Measurements from ENCODE around the gene BCR. TPM values are rescaled to one million over a fixed set of nuclear protein-coding genes. Genes with fewer than 3 reads are reported as not detected.

Gene BCR
- total and polyA plus RNA-seq, 2 donors from 2014 or later = 45.0 to 97.7 TPM

GRCh38 chr22:23292453-23293350 is 112.4 kb downstream of the BCR start:
- intact Hi-C loops (cut with DNase I) = no loop called here
- Histone ChIP-seq H3K4me3 (ENCODE audit: low read length in 3 of 3) (no peak overlapping the region), H3K27ac (ENCODE audit: low read depth in 2 of 2, low read length in 2 of 2) (no peak overlapping the region), H3K36me3 (ENCODE audit: control insufficient read depth in 2 of 3, insufficient read depth in 3 of 3, low read length in 3 of 3) (peaks cover 2 to 60% (median 30%) of the 10 kb centered on the region in 3 donors), H3K9me3 (ENCODE audit: control insufficient read depth in 2 of 3, insufficient read depth in 1 of 3, low read length in 3 of 3) (no peaks in the 10 kb centered on the region), H3K4me1 (ENCODE audit: control insufficient read depth in 2 of 3, insufficient read depth in 2 of 3, low read depth in 1 of 3, low read length in 3 of 3) (peaks cover 0 to 5% (median 0%) of the 10 kb centered on the region in 3 donors), H3K9ac (ENCODE audit: low read length in 3 of 3) (no peak overlapping the region), H3K27me3 (ENCODE audit: control insufficient read depth, insufficient read depth, low read length) (no peaks in the 10 kb centered on the region)
- FAIRE-seq (no peak), DNase-seq (peak in 1 of 5 donors; percentile 46)
- TF ChIP-seq CTCF (IDR thresholded peaks at IDR 0.05; ENCODE audit: borderline replicate concordance, extremely low read depth, insufficient read depth) = no peak

DNA sequence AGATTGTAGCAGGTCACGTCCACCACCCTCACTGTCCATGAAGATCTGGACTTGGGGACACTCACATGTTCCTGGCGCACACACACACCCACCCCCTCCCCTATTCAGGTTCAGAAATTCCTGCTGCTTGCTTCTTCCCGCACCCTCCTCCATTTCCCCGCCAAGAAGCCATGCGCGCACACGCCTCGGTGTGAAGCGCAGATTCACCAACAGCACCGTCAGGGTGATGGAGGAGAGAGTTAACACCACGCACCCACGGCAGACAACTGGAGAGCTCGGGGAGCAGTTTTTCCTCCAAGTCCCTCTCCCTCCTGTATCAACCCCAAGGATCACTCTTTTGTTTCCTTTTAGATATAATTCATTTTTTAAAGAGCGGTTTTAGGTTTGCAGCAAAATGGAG is 113.4 kb downstream of the BCR start:
- Histone ChIP-seq H3K4me3 (ENCODE audit: low read length in 3 of 3) (no peak overlapping the region), H3K36me3 (ENCODE audit: control insufficient read depth in 2 of 3, insufficient read depth in 3 of 3, low read length in 3 of 3) (peaks cover 2 to 56% (median 27%) of the 10 kb centered on the region in 3 donors), H3K9me3 (ENCODE audit: control insufficient read depth in 2 of 3, insufficient read depth in 1 of 3, low read length in 3 of 3) (no peaks in the 10 kb centered on the region), H3K27ac (ENCODE audit: low read depth in 2 of 2, low read length in 2 of 2) (no peak overlapping the region), H3K9ac (ENCODE audit: low read length in 3 of 3) (no peak overlapping the region), H3K27me3 (ENCODE audit: control insufficient read depth, insufficient read depth, low read length) (no peaks in the 10 kb centered on the region), H3K4me1 (ENCODE audit: control insufficient read depth in 2 of 3, insufficient read depth in 2 of 3, low read depth in 1 of 3, low read length in 3 of 3) (peaks cover 0 to 5% (median 0%) of the 10 kb centered on the region in 3 donors)
- TF ChIP-seq CTCF (IDR thresholded peaks at IDR 0.05; ENCODE audit: borderline replicate concordance, extremely low read depth, insufficient read depth) = no peak
- FAIRE-seq = no peak
- peak in 1 of 5 donors; percentile 29 for DNase-seq
- intact Hi-C loops (cut with DNase I) = no loop called here

DNA sequence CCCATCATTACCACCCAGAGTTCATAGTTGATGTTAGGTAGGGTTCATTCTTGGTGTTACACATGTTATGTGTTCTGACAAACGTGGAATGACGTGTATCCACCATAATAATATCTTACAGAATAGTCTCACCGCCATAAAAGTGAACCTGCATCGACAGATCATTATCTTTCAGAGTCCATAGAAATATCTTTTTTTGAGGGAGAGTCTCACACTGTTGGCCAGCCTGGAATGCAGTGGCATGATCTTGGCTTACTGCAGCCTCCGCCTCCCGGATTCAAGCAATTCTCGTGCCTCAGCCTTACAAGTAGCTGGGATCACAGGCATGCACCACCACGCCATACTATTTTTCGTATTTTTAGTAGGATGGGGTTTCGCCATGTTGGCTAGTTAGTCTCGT is 113.9 kb downstream of the BCR start:
- H3K27me3 ChIP-seq (ENCODE audit: control insufficient read depth, insufficient read depth, low read length) = no peaks in the 10 kb centered on the region
- DNase-seq = no peak
- no peak for FAIRE-seq
- intact Hi-C loops (cut with DNase I) = no loop called here
- H3K9me3 ChIP-seq (ENCODE audit: control insufficient read depth in 2 of 3, insufficient read depth in 1 of 3, low read length in 3 of 3) = no peaks in the 10 kb centered on the region
- peaks cover 0 to 5% (median 0%) of the 10 kb centered on the region in 3 donors for H3K4me1 ChIP-seq (ENCODE audit: control insufficient read depth in 2 of 3, insufficient read depth in 2 of 3, low read depth in 1 of 3, low read length in 3 of 3)
- peaks cover 2 to 53% (median 27%) of the 10 kb centered on the region in 3 donors for H3K36me3 ChIP-seq (ENCODE audit: control insufficient read depth in 2 of 3, insufficient read depth in 3 of 3, low read length in 3 of 3)
- no peak overlapping the region for H3K27ac ChIP-seq (ENCODE audit: low read depth in 2 of 2, low read length in 2 of 2)
- no peak overlapping the region for H3K9ac ChIP-seq (ENCODE audit: low read length in 3 of 3)
- no peak for TF ChIP-seq CTCF (IDR thresholded peaks at IDR 0.05; ENCODE audit: borderline replicate concordance, extremely low read depth, insufficient read depth)
- H3K4me3 ChIP-seq (ENCODE audit: low read length in 3 of 3) = no peak overlapping the region
